Esophagus muscularis mucosa (tissue), 4 donors: ENCODE measurements around the gene ATF3. TPM values are rescaled to one million over a fixed set of nuclear protein-coding genes. Genes with fewer than 3 reads are reported as not detected.

Source experiments
- DNase-seq: peaks from one replicate; pipeline ENCODE4 v3.0.0-alpha.2; 2017; ENCODE audit errors: extremely low spot score
- H3K27ac ChIP-seq, 4 donors: fragments of 200-600 bp; sonication (generic); replicated peaks in 1 of 4; 1 replicate in 3 of 4; 2 replicates in 1 of 4; pipeline ENCODE4 v1.5.1; 2016 to 2019; ENCODE audit warnings: mild to moderate bottlenecking in 1 of 4
- H3K27me3 ChIP-seq, 4 donors: fragments of 200-600 bp; sonication (generic); one replicate each; pipeline versions ENCODE4 v1.5.1 to v1.6.0; 2016 to 2019
- H3K36me3 ChIP-seq, 4 donors: fragments of 200-600 bp; sonication (generic); one replicate each; pipeline ENCODE4 v1.5.1; 2016 to 2019
- H3K4me1 ChIP-seq, 4 donors: fragments of 200-600 bp; sonication (generic); one replicate each; pipeline ENCODE4 v1.5.1; 2016 to 2019
- H3K4me3 ChIP-seq, 4 donors: fragments of 200-600 bp; sonication (generic); 1 replicate in 2 of 4; 2 replicates in 2 of 4; pipeline ENCODE4 v1.5.1; 2016 to 2019; ENCODE audit warnings: mild to moderate bottlenecking in 4 of 4, moderate library complexity in 1 of 4
- H3K9me3 ChIP-seq, 4 donors: fragments of 200-600 bp; sonication (generic); 1 replicate in 3 of 4; 2 replicates in 1 of 4; pipeline ENCODE4 v1.5.1; 2016 to 2019
- CTCF ChIP-seq, 3 experiments: fragments of 200-600 bp in 2 of 3; fragments of 450-650 bp in 1 of 3; sonication (generic) in 2 of 3; IDR thresholded peaks; one replicate each; pipeline ENCODE4 v1.5.1; 2017 to 2019; ENCODE audit warnings: antibody characterized with exemption in 3 of 3, mild to moderate bottlenecking in 2 of 3, moderate library complexity in 1 of 3
- EP300 ChIP-seq: sonication (generic); formaldehyde crosslinking; IDR thresholded peaks from one replicate; pipeline ENCODE4 v1.6.1; 2017; ENCODE audit warnings: antibody characterized with exemption
- POLR2A ChIP-seq: fragments of 450-650 bp; IDR thresholded peaks from one replicate; pipeline ENCODE4 v1.6.1; 2017; ENCODE audit warnings: antibody characterized with exemption, moderate library complexity, mild to moderate bottlenecking, low read depth
- POLR2AphosphoS5 ChIP-seq, 2 donors: sonication (generic); formaldehyde crosslinking; IDR thresholded peaks; one replicate each; pipeline ENCODE4 v1.6.1; 2017; ENCODE audit warnings: antibody characterized with exemption in 2 of 2
- WGBS: methylation state at CpG from one replicate; pipeline ENCODE4 v1.1.5; 2018; 5-methylcytosine and 5-hydroxymethylcytosine counted together
- intact Hi-C: fragments of 100-400 bp; cut with DNase I; formaldehyde crosslinking; loops from one replicate; pipeline ENCODE4 v1.15.1; 2023
- total RNA-seq, 4 donors: library from RNA; depleted of rRNA; stranded (reverse); fragments of >200 nt; gene quantifications; one replicate each; pipeline versions ENCODE4 v1.1.0 to v1.2.1, GENCODE V29; 2016

Gene ATF3
- total RNA-seq, 4 donors from 2014 or later, result 2.9 to 29.7 (median 3.7) TPM

- DNase-seq, result no peak
- TF ChIP-seq CTCF (IDR thresholded peaks at IDR 0.05) (no peak), EP300 (no peak), POLR2AphosphoS5 (IDR thresholded peaks at IDR 0.05) (no peak), POLR2A (no peak)
- WGBS, result 25% methylated on average over 19 of the region's 20 CpGs
- intact Hi-C loops, result loop anchor here (5.0 kb wide), 2 partner anchors 43 to 133 kb away; no protein-coding TSS in a partner anchor
- Histone ChIP-seq H3K27me3 (peaks cover 0 to 30% (median 20%) of the 10 kb centered on the region in 4 donors), H3K36me3 (peaks cover 0 to 5% (median under 1%) of the 10 kb centered on the region in 4 donors), H3K27ac (peak overlapping the region; percentile 98 to 100 (median 99)), H3K4me1 (peaks cover 40 to 58% (median 51%) of the 10 kb centered on the region in 4 donors), H3K4me3 (peak overlapping the region; percentile 69 to 90 (median 83)), H3K9me3 (no peaks in the 10 kb centered on the region)
Observed at GRCh38 chr1:212609701-212610574, 1.4 kb downstream of the ATF3 start.

- no peak for DNase-seq
- Histone ChIP-seq H3K27me3 (peaks cover 0 to 24% (median 20%) of the 10 kb centered on the region in 4 donors), H3K36me3 (peaks cover 0 to 12% (median 6%) of the 10 kb centered on the region in 4 donors), H3K27ac (no peak overlapping the region), H3K4me3 (peak overlapping the region in 3 of 4 donors; percentile 80 to 90 (median 86)), H3K9me3 (no peaks in the 10 kb centered on the region), H3K4me1 (peaks cover 36 to 55% (median 49%) of the 10 kb centered on the region in 4 donors)
- WGBS, result 94% methylated on average over 5 of the region's 5 CpGs
- intact Hi-C loops, result no loop called here
- TF ChIP-seq POLR2A (no peak), POLR2AphosphoS5 (IDR thresholded peaks at IDR 0.05) (no peak), EP300 (no peak), CTCF (IDR thresholded peaks at IDR 0.05) (no peak)
Observed at GRCh38 chr1:212610575-212610967, 2.0 kb downstream of the ATF3 start.

- Histone ChIP-seq H3K4me1 (peaks cover 29 to 48% (median 42%) of the 10 kb centered on the region in 4 donors), H3K27me3 (peaks cover 0 to 17% (median 16%) of the 10 kb centered on the region in 4 donors), H3K9me3 (no peaks in the 10 kb centered on the region), H3K4me3 (no peak overlapping the region), H3K27ac (no peak overlapping the region), H3K36me3 (peaks cover 0 to 19% (median 13%) of the 10 kb centered on the region in 4 donors)
- TF ChIP-seq POLR2AphosphoS5 (IDR thresholded peaks at IDR 0.05), result no peak
- no peak for TF ChIP-seq EP300
- TF ChIP-seq POLR2A, result no peak
- TF ChIP-seq CTCF (IDR thresholded peaks at IDR 0.05), result no peak
- intact Hi-C loops, result no loop called here
- WGBS, result 98% methylated on average over 2 of the region's 2 CpGs
- DNase-seq, result no peak
Observed at GRCh38 chr1:212611000-212611948, 2.7 kb downstream of the ATF3 start.

GRCh38 chr1:212612041-212612961, 3.7 kb downstream of the ATF3 start:
- 93% methylated on average over 8 of the region's 8 CpGs for WGBS
- H3K27me3 ChIP-seq, result peaks cover 0 to 7% (median 5%) of the 10 kb centered on the region in 4 donors
- intact Hi-C loops, result no loop called here
- no peak for DNase-seq
- H3K4me3 ChIP-seq, result no peak overlapping the region
- no peaks in the 10 kb centered on the region for H3K9me3 ChIP-seq
- no peak for TF ChIP-seq POLR2AphosphoS5 (IDR thresholded peaks at IDR 0.05)
- no peak for TF ChIP-seq EP300
- TF ChIP-seq POLR2A, result no peak
- no peak for TF ChIP-seq CTCF (IDR thresholded peaks at IDR 0.05)
- H3K36me3 ChIP-seq, result peaks cover 0 to 29% (median 23%) of the 10 kb centered on the region in 4 donors
- peaks cover 19 to 38% (median 32%) of the 10 kb centered on the region in 4 donors for H3K4me1 ChIP-seq
- H3K27ac ChIP-seq, result no peak overlapping the region
